ENCODE data around the gene BRD7.

GRCh38 chr16:50354082-50354481, 14.7 kb downstream of the BRD7 start:
- TF ChIP-seq, protein P1, sequence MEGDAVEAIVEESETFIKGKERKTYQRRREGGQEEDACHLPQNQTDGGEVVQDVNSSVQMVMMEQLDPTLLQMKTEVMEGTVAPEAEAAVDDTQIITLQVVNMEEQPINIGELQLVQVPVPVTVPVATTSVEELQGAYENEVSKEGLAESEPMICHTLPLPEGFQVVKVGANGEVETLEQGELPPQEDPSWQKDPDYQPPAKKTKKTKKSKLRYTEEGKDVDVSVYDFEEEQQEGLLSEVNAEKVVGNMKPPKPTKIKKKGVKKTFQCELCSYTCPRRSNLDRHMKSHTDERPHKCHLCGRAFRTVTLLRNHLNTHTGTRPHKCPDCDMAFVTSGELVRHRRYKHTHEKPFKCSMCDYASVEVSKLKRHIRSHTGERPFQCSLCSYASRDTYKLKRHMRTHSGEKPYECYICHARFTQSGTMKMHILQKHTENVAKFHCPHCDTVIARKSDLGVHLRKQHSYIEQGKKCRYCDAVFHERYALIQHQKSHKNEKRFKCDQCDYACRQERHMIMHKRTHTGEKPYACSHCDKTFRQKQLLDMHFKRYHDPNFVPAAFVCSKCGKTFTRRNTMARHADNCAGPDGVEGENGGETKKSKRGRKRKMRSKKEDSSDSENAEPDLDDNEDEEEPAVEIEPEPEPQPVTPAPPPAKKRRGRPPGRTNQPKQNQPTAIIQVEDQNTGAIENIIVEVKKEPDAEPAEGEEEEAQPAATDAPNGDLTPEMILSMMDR (IDR thresholded peaks at IDR 0.05; ENCODE audit: poor library complexity), result no peak
- no peak for TF ChIP-seq EZH2phosphoT487 (IDR thresholded peaks at IDR 0.05; ENCODE audit: low read depth, severe bottlenecking, unreplicated experiment)
